SHP77 treated with DMSO at 0.1 percent for 48 hours (cell line): Measurements from ENCODE around the gene OGFOD2.

Experiments
- DNase-seq: peaks from one replicate; lab custom pipeline; 2025; lab: John Stamatoyannopoulos, UW

The OGFOD2 gene

GRCh38 chr12:122989225-122989839, 14.3 kb downstream of the OGFOD2 start:
- DNase-seq = no peak

GRCh38 chr12:122989874-122990419, 14.9 kb downstream of the OGFOD2 start:
- DNase-seq = no peak

GRCh38 chr12:122990561-122990960, 15.5 kb downstream of the OGFOD2 start:
- DNase-seq = no peak

GRCh38 chr12:122990961-122991622, 16.0 kb downstream of the OGFOD2 start:
- DNase-seq = no peak

- no peak for DNase-seq
These were observed 16.7 kb downstream of the OGFOD2 start for GRCh38 chr12:122991623-122992275.

GRCh38 chr12:122992386-122992785, 17.3 kb downstream of the OGFOD2 start:
- no peak for DNase-seq

- no peak for DNase-seq
These were observed 19.2 kb downstream of the OGFOD2 start for GRCh38 chr12:122994140-122994675.

- DNase-seq = no peak
These were observed 19.9 kb downstream of the OGFOD2 start for GRCh38 chr12:122994781-122995502.

GRCh38 chr12:122995503-122996187, 20.6 kb downstream of the OGFOD2 start:
- DNase-seq = no peak

GRCh38 chr12:122996188-122996601, 21.2 kb downstream of the OGFOD2 start:
- DNase-seq = no peak

GRCh38 chr12:122996621-122997342, 21.7 kb downstream of the OGFOD2 start:
- no peak for DNase-seq

GRCh38 chr12:122997343-122998250, 22.6 kb downstream of the OGFOD2 start:
- DNase-seq = no peak

GRCh38 chr12:122998316-122998715, 23.3 kb downstream of the OGFOD2 start:
- no peak for DNase-seq

- DNase-seq = no peak
These were observed 24.3 kb downstream of the OGFOD2 start for GRCh38 chr12:122999196-122999946.

GRCh38 chr12:122999986-123000420, 25.0 kb downstream of the OGFOD2 start:
- DNase-seq = no peak

GRCh38 chr12:123000578-123000977, 25.5 kb downstream of the OGFOD2 start:
- no peak for DNase-seq

GRCh38 chr12:123001464-123001863, 26.4 kb downstream of the OGFOD2 start:
- no peak for DNase-seq

GRCh38 chr12:123003257-123003656, 28.2 kb downstream of the OGFOD2 start:
- DNase-seq = no peak

GRCh38 chr12:123004287-123004686, 29.2 kb downstream of the OGFOD2 start:
- no peak for DNase-seq
